Heart left ventricle (tissue), 16 donors: Measurements from ENCODE around the gene LTBP2. TPM values are rescaled to one million over a fixed set of nuclear protein-coding genes. Genes with fewer than 3 reads are reported as not detected.
A peak's percentile ranks its signal among the peaks of the same experiment; 100 is the strongest.

Experiments used
- ATAC-seq, 4 donors: fragments of 200-7000 bp; cut with Tn5 transposase; one replicate each; pipeline ENCODE4 v1.9.1; 2020 to 2022; ENCODE audit warnings: moderate library complexity in 4 of 4, mild to moderate bottlenecking in 3 of 4, moderate number of reproducible peaks in 1 of 4
- DNase-seq, 5 donors: peaks; one replicate each; pipeline ENCODE4 v3.0.0-alpha.2; 2020
- H3K27ac ChIP-seq, 12 donors: fragments of 200-600 bp; sonication (generic) in 4 of 12; one replicate each; pipeline versions ENCODE4 v1.5.0 to v1.8.0; 2016 to 2022; ENCODE audit warnings: mild to moderate bottlenecking in 2 of 12
- H3K27me3 ChIP-seq, 9 donors: fragments of 200-600 bp; sonication (generic) in 2 of 9; one replicate each; pipeline versions ENCODE4 v1.5.1 to v1.8.0; 2016 to 2022; ENCODE audit warnings: mild to moderate bottlenecking in 3 of 9
- H3K36me3 ChIP-seq, 9 donors: fragments of 200-600 bp; sonication (generic) in 2 of 9; one replicate each; pipeline versions ENCODE4 v1.5.0 to v1.8.0; 2018 to 2022; ENCODE audit warnings: mild to moderate bottlenecking in 2 of 9
- H3K4me1 ChIP-seq, 12 donors: fragments of 200-600 bp; sonication (generic) in 4 of 12; one replicate each; pipeline versions ENCODE4 v1.5.0 to v1.8.0; 2016 to 2022; ENCODE audit warnings: mild to moderate bottlenecking in 3 of 12
- H3K4me3 ChIP-seq, 12 donors: fragments of 200-600 bp; sonication (generic) in 4 of 12; one replicate each; pipeline versions ENCODE4 v1.5.0 to v1.8.0; 2017 to 2022; ENCODE audit warnings: mild to moderate bottlenecking in 9 of 12, moderate library complexity in 4 of 12
- H3K9me3 ChIP-seq, 12 donors: fragments of 200-600 bp; sonication (generic) in 4 of 12; one replicate each; pipeline versions ENCODE4 v1.5.0 to v1.8.0; 2016 to 2022; ENCODE audit warnings: mild to moderate bottlenecking in 1 of 12
- CTCF ChIP-seq, 12 donors: fragments of 200-600 bp; sonication (generic) in 4 of 12; IDR thresholded peaks; one replicate each; pipeline versions ENCODE4 v1.5.0 to v1.8.0; 2018 to 2022; ENCODE audit warnings: antibody characterized with exemption in 12 of 12, mild to moderate bottlenecking in 5 of 12
- POLR2A ChIP-seq, 2 donors: fragments of 450-650 bp; IDR thresholded peaks; one replicate each; pipeline ENCODE4 v1.6.1; 2017; ENCODE audit warnings: antibody characterized with exemption in 2 of 2, mild to moderate bottlenecking in 2 of 2, moderate library complexity in 2 of 2
- WGBS, 4 donors: extraction: QIAGEN DNeasy Blood & Tissue Kit in 2 of 4; methylation state at CpG; one replicate each; pipeline versions ENCODE4 v1.1.5 to v1.1.7; 2013 to 2018; 5-methylcytosine and 5-hydroxymethylcytosine counted together
- intact Hi-C, 10 donors: fragments of 100-400 bp; cut with DNase I; formaldehyde crosslinking; loops; one replicate each; pipeline versions ENCODE4 v1.11.1 to v1.14.2; 2022
- long read RNA-seq, 3 donors: library from polyadenylated mRNA; unstranded; transcript quantifications; one replicate each; pipeline ENCODE4 v2.0.0, GENCODE V29; 2020 to 2021
- polyA plus RNA-seq, 2 donors: library from polyadenylated mRNA; stranded (reverse); fragments of 200-250 nt; gene quantifications; one replicate each; pipeline ENCODE4 v1.2.3, GENCODE V29; 2013
- total RNA-seq, 9 donors: library from RNA; depleted of rRNA in 2 of 9; stranded (reverse); fragments of >200 nt in 2 of 9; fragmentation: NEBNext Ultra II Directional in 3 of 9; extraction: Animal tissue kit (Norgen Biotek cat#: 25700) in 3 of 9; gene quantifications; one replicate each; pipeline versions ENCODE4 v1.1.0 to v1.2.4, GENCODE V29; 2016 to 2023
- donor health status: ischemic (EF 13 %, LVEDD 7.1; RV severe dilation, severe dysfunction).
- donor health status: healthy with polysubstance abuse.
- donor health status: DM: no; HTN: yes; CAD: no.
- donor health status: DM: no; HTN: no; CAD: no.
- donor health status: ischemic (EF 25% LVEDD 6.9; RV normal size, moderate dysfunction).
- donor health status: ischemic (EF 25% LVEDD 5.7; RV mildly dilated, moderate dysfunction).
- donor health status: healthy.
- donor health status: DM: yes; HTN: yes; CAD: no.
- donor health status: ischemic (EF 35%, LVEDD 5.7; RV mildly dilated, moderate dysfunction).
- donor health status: nonischemic (EF 11% LVEDD 7.7; RV severe dilation, severe dysfunction).
- donor health status: DM: yes; HTN: yes; CAD: no.
- donor health status: PGD.
- donor health status: ischemic (EF 29% LVEDD 5.4; RV normal size, mild dysfunction).
- donor health status: nonischemic (EF 23%, LVEDD 6.1; RV moderate dilation, normal function).

LTBP2 gene
- total RNA-seq = 10 to 100 TPM; 19.1 to 69.1 (median 36.1) TPM
- polyA plus RNA-seq = 1 to 10 TPM; 4.0 to 8.4 TPM
- long read RNA-seq, donor 1, partial matches to known transcripts = 31 of 40 reads
- long read RNA-seq, donor 1, other reads (novel, unspliced or antisense) = 6 of 40 reads
- long read RNA-seq, donor 2, partial matches to known transcripts = 8 of 14 reads
- long read RNA-seq, donor 2, other reads (novel, unspliced or antisense) = 6 of 14 reads
- long read RNA-seq, donor 3, partial matches to known transcripts = 35 of 46 reads
- long read RNA-seq, donor 3, other reads (novel, unspliced or antisense) = 9 of 46 reads

- peaks cover 0 to 37% (median 14%) of the 10 kb centered on the region in 12 donors for H3K4me1 ChIP-seq
- 0 to 1% (median 0%) methylated on average over 16 to 70 of the region's 70 CpGs for WGBS, 4 donors
- ATAC-seq (peak in 2 of 4 donors; percentile 46 to 48), DNase-seq (no peak)
- no peak for TF ChIP-seq CTCF (IDR thresholded peaks at IDR 0.05)
- no peak for TF ChIP-seq POLR2A (IDR thresholded peaks at IDR 0.05)
- H3K4me3 ChIP-seq = peak within 1 kb of the TSS; percentile 46 to 92 (median 64)
- no peaks in the 10 kb centered on the region for H3K36me3 ChIP-seq
- H3K27ac ChIP-seq = peak within 1 kb of the TSS; percentile 41 to 81 (median 69)
- no peaks in the 10 kb centered on the region for H3K9me3 ChIP-seq
- peaks cover 0 to 26% (median 7%) of the 10 kb centered on the region in 9 donors for H3K27me3 ChIP-seq
- intact Hi-C loops = loop anchor here (2.0 to 10.0 kb wide), 11 partner anchors 36 to 249 kb away; partner anchors contain the start of genes AREL1 (in 3 of the 10), FCF1 (in 3 of the 10), ISCA2 (in 1 of the 10) and NPC2 (in 1 of the 10)
Measured at GRCh38 chr14:74611650-74612349, at the start of gene LTBP2. LTBP2 (minus strand) TSS chr14:74612237; CDS start chr14:74611944, 293 bp downstream.

- Histone ChIP-seq H3K36me3 (peaks cover 0 to 89% (median 60%) of the 10 kb centered on the region in 9 donors), H3K4me1 (peaks cover 0 to 31% (median 10%) of the 10 kb centered on the region in 12 donors)
Measured at GRCh38 chr14:74660863-74661262, 48.8 kb upstream of the LTBP2 start.

GRCh38 chr14:74660167-74660566, 48.1 kb upstream of the LTBP2 start:
- intact Hi-C loops = loop anchor here in 2 of 10 donors (10.0 kb wide), 2 partner anchors 45 to 155 kb away; partner anchors contain the start of gene LTBP2 (in 1 of the 2)
- TF ChIP-seq POLR2A (IDR thresholded peaks at IDR 0.05) (no peak), CTCF (IDR thresholded peaks at IDR 0.05) (no peak)
- Histone ChIP-seq H3K27me3 (no peaks in the 10 kb centered on the region), H3K9me3 (no peaks in the 10 kb centered on the region), H3K36me3 (peaks cover 0 to 83% (median 54%) of the 10 kb centered on the region in 9 donors), H3K27ac (no peak overlapping the region), H3K4me1 (peaks cover 0 to 33% (median 10%) of the 10 kb centered on the region in 12 donors), H3K4me3 (no peak overlapping the region)
- WGBS, 4 donors = 77 to 87% (median 82%) methylated on average over 3 of the region's 3 CpGs
- DNase-seq = no peak
- no peak for ATAC-seq

More at GRCh38 chr14:74660863-74661262, 48.8 kb upstream of the LTBP2 start:
- Histone ChIP-seq H3K27me3 (no peaks in the 10 kb centered on the region), H3K27ac (peak overlapping the region in 3 of 12 donors; percentile 30 to 59 (median 37)), H3K4me3 (no peak overlapping the region), H3K9me3 (no peaks in the 10 kb centered on the region)
- intact Hi-C loops = loop anchor here in 2 of 10 donors (10.0 kb wide), 2 partner anchors 46 to 154 kb away; partner anchors contain the start of gene LTBP2 (in 1 of the 2)
- DNase-seq (no peak), ATAC-seq (no peak)
- 78 to 89% (median 83%) methylated on average over 5 of the region's 5 CpGs for WGBS, 4 donors
- TF ChIP-seq CTCF (IDR thresholded peaks at IDR 0.05) (no peak), POLR2A (IDR thresholded peaks at IDR 0.05) (no peak)
